Epithelial cell of proximal tubule (primary cell): ENCODE measurements around the gene BACE2. TPM values are rescaled to one million over a fixed set of nuclear protein-coding genes. Genes with fewer than 3 reads are reported as not detected.

ENCODE experiments used
- DNase-seq: peaks from one replicate; pipeline ENCODE4 v3.0.0-alpha.2; 2011; ENCODE audit warnings: low read depth
- H3K4me3 ChIP-seq: 2 replicates; pipeline ENCODE4 v1.5.1; 2011; ENCODE audit warnings: low read depth, mild to moderate bottlenecking, low read length
- CTCF ChIP-seq: conservative IDR thresholded peaks from 2 replicates; pipeline ENCODE4 v1.5.1; 2012; ENCODE audit warnings: low read depth, mild to moderate bottlenecking, low read length
- total RNA-seq: library from RNA; depleted of rRNA; stranded (reverse); fragments of >200 nt; gene quantifications from 2 replicates; pipeline ENCODE4 v1.2.3, GENCODE V29; 2015

BACE2 gene
- total RNA-seq, 1 donor from 2014 or later, result 60.9 TPM

GRCh38 chr21:41267346-41267745 lies 99.4 kb downstream of the BACE2 start:
- H3K4me3 ChIP-seq, result no peak overlapping the region
- TF ChIP-seq CTCF, result no peak
- DNase-seq, result no peak

GRCh38 chr21:41269535-41269934 lies 101.6 kb downstream of the BACE2 start:
- DNase-seq, result no peak
- no peak overlapping the region for H3K4me3 ChIP-seq
- no peak for TF ChIP-seq CTCF

- no peak overlapping the region for H3K4me3 ChIP-seq
- no peak for DNase-seq
- TF ChIP-seq CTCF, result no peak
These were observed 109.2 kb downstream of the BACE2 start for GRCh38 chr21:41277196-41277595.

- no peak overlapping the region for H3K4me3 ChIP-seq
- DNase-seq, result no peak
- TF ChIP-seq CTCF, result no peak
These were observed 109.9 kb downstream of the BACE2 start for GRCh38 chr21:41277846-41278245.

- no peak for DNase-seq
- no peak overlapping the region for H3K4me3 ChIP-seq
- no peak for TF ChIP-seq CTCF
These were observed 112.4 kb downstream of the BACE2 start for GRCh38 chr21:41280115-41280919.

GRCh38 chr21:41282412-41282811 lies 114.5 kb downstream of the BACE2 start:
- DNase-seq, result no peak
- no peak overlapping the region for H3K4me3 ChIP-seq
- TF ChIP-seq CTCF, result no peak
